Activated CD4-positive, alpha-beta T cell treated with anti-CD3 and anti-CD28 coated beads, Interleukin-2, Interleukin-4, amounts not matched to agents 100 ng/mL and 50 ng/mL, durations not matched to agents 16 hours and 8 hours (primary cell): ENCODE data around the gene DRC7.
"Not testable (repeated sequence)": the region's sequence is repeated elsewhere in the genome, so short reads cannot be mapped to it uniquely, and the experiment has no call there.

ENCODE experiments used
- DNase-seq: peaks from one replicate; pipeline ENCODE4 v3.0.0-alpha.2; 2020; ENCODE audit warnings: low spot score

The DRC7 gene

GRCh38 chr16:57711993-57712392, 17.4 kb downstream of the DRC7 start:
- no peak for DNase-seq

GRCh38 chr16:57712569-57712968, 18.0 kb downstream of the DRC7 start:
- DNase-seq: not testable (repeated sequence)

- DNase-seq: no peak
Measured at GRCh38 chr16:57713596-57713995, 19.0 kb downstream of the DRC7 start.

GRCh38 chr16:57714047-57714446, 19.4 kb downstream of the DRC7 start:
- no peak for DNase-seq

GRCh38 chr16:57720142-57720575, 25.6 kb downstream of the DRC7 start:
- peak; percentile 47 for DNase-seq

GRCh38 chr16:57721356-57722209, 27.0 kb downstream of the DRC7 start:
- DNase-seq: no peak

GRCh38 chr16:57722210-57722499, 27.5 kb downstream of the DRC7 start:
- no peak for DNase-seq

- no peak for DNase-seq
Measured at GRCh38 chr16:57722651-57723050, 28.0 kb downstream of the DRC7 start.

- no peak for DNase-seq
Measured at GRCh38 chr16:57723170-57723569, 28.6 kb downstream of the DRC7 start.

- DNase-seq: no peak
Measured at GRCh38 chr16:57724531-57724930, 29.9 kb downstream of the DRC7 start.

- no peak for DNase-seq
Measured at GRCh38 chr16:57725151-57725550, 30.5 kb downstream of the DRC7 start.

- DNase-seq: no peak
Measured at GRCh38 chr16:57725554-57725953, 30.9 kb downstream of the DRC7 start.

- no peak for DNase-seq
Measured at GRCh38 chr16:57725976-57726375, 31.4 kb downstream of the DRC7 start.

GRCh38 chr16:57726433-57726947, 31.9 kb downstream of the DRC7 start:
- no peak for DNase-seq

GRCh38 chr16:57727610-57728009, 33.0 kb downstream of the DRC7 start:
- DNase-seq: no peak

- DNase-seq: no peak
Measured at GRCh38 chr16:57728336-57729181, 34.0 kb downstream of the DRC7 start.

- no peak for DNase-seq
Measured at GRCh38 chr16:57729182-57729484, 34.5 kb downstream of the DRC7 start.

- DNase-seq: not testable (repeated sequence)
Measured at GRCh38 chr16:57729852-57730251, 35.2 kb downstream of the DRC7 start.

- DNase-seq: no peak
Measured at GRCh38 chr16:57730771-57731730, 36.4 kb downstream of the DRC7 start.

GRCh38 chr16:57732037-57732436, 37.4 kb downstream of the DRC7 start:
- DNase-seq: no peak

GRCh38 chr16:57732714-57733113, 38.1 kb downstream of the DRC7 start:
- DNase-seq: no peak

- DNase-seq: no peak
Measured at GRCh38 chr16:57734308-57734924, 39.8 kb downstream of the DRC7 start.
